IMR-90 (cell line): ENCODE measurements around the gene IFI27L1. TPM values are rescaled to one million over a fixed set of nuclear protein-coding genes. Genes with fewer than 3 reads are reported as not detected.

Experiments used
- ATAC-seq: fragments of 200-7000 bp; cut with Tn5 transposase; 2 replicates; pipeline ENCODE4 v1.9.1; 2020; ENCODE audit warnings: low read depth, mild to moderate bottlenecking, moderate library complexity
- BruUV-seq: library from RNA; stranded (reverse); fragments of 400-500 nt; replicated peaks from 2 replicates; lab custom pipeline; 2021; lab: Mats Ljungman, UMichigan
- CTCF ChIA-PET: fragments of 300-600 bp; formaldehyde crosslinking; extraction: SDS; loops from one replicate; lab custom pipeline; 2021; ENCODE audit warnings: antibody characterized with exemption; lab: Yijun Ruan, JAX
- POLR2A ChIA-PET: fragments of 300-600 bp; sonication (Branson Sonifier 250); formaldehyde crosslinking; loops from one replicate; lab custom pipeline; 2022; ENCODE audit warnings: antibody characterized with exemption; ENCODE audit not compliant: unreplicated experiment; lab: Charles Lee
- DNase-seq: peaks from one replicate; pipeline ENCODE4 v3.0.0; 2013
- H2AFZ ChIP-seq: replicated peaks from 2 replicates; pipeline ENCODE3; 2013; ENCODE audit warnings: low read length, mild to moderate bottlenecking; ENCODE audit not compliant: poor library complexity
- H2AK5ac ChIP-seq: 2 replicates; pipeline ENCODE4 v1.6.1; 2013; ENCODE audit warnings: low read depth, low read length, inconsistent platforms
- H2AK9ac ChIP-seq: replicated peaks from 2 replicates; pipeline ENCODE3; 2013; ENCODE audit warnings: mild to moderate bottlenecking, low read depth, low read length, moderate library complexity; ENCODE audit not compliant: poor library complexity
- H2BK120ac ChIP-seq: 2 replicates; pipeline ENCODE4 v1.6.1; 2013; ENCODE audit warnings: low read depth, low read length, inconsistent platforms
- H2BK15ac ChIP-seq: 3 replicates; pipeline ENCODE4 v1.6.1; 2013; ENCODE audit warnings: low read depth, low read length, inconsistent platforms
- H2BK20ac ChIP-seq: 2 replicates; pipeline ENCODE4 v1.6.1; 2013; ENCODE audit warnings: low read depth, mild to moderate bottlenecking, inconsistent platforms, low read length, moderate library complexity
- H2BK5ac ChIP-seq: 2 replicates; pipeline ENCODE4 v1.6.1; 2013; ENCODE audit warnings: mild to moderate bottlenecking, low read depth, low read length, inconsistent platforms; ENCODE audit not compliant: poor library complexity, severe bottlenecking
- H3K14ac ChIP-seq: replicated peaks from 2 replicates; pipeline ENCODE4 v1.6.1; 2013; ENCODE audit warnings: low read depth, low read length, inconsistent platforms
- H3K18ac ChIP-seq: 2 replicates; pipeline ENCODE4 v1.6.1; 2013; ENCODE audit warnings: low read depth, low read length, control low read depth
- H3K23ac ChIP-seq: 2 replicates; pipeline ENCODE4 v1.6.1; 2013; ENCODE audit warnings: low read depth, low read length, inconsistent platforms
- H3K27ac ChIP-seq: 2 replicates; pipeline ENCODE4 v1.5.1; 2013; ENCODE audit warnings: mild to moderate bottlenecking, control low read depth, low read length; ENCODE audit not compliant: insufficient read depth
- H3K27me3 ChIP-seq: 2 replicates; pipeline ENCODE4 v1.6.1; 2013; ENCODE audit warnings: low read length; ENCODE audit not compliant: control insufficient read depth, insufficient read depth
- H3K36me3 ChIP-seq: 2 replicates; pipeline ENCODE4 v1.6.1; 2013; ENCODE audit warnings: low read length, mixed read lengths; ENCODE audit not compliant: control insufficient read depth, insufficient read depth
- H3K4ac ChIP-seq: 2 replicates; pipeline ENCODE4 v1.6.1; 2013; ENCODE audit warnings: low read depth, low read length, inconsistent platforms
- H3K4me1 ChIP-seq: 2 replicates; pipeline ENCODE4 v1.6.1; 2013; ENCODE audit warnings: low read length, mixed read lengths; ENCODE audit not compliant: control insufficient read depth, insufficient read depth
- H3K4me2 ChIP-seq: 2 replicates; pipeline ENCODE4 v1.6.1; 2013; ENCODE audit warnings: low read depth, mild to moderate bottlenecking, control low read depth, low read length, moderate library complexity
- H3K4me3 ChIP-seq: 2 replicates; pipeline ENCODE4 v1.5.1; 2013; ENCODE audit warnings: low read depth, mild to moderate bottlenecking, control low read depth, low read length, moderate library complexity; ENCODE audit not compliant: insufficient read depth
- H3K56ac ChIP-seq: 2 replicates; pipeline ENCODE4 v1.6.1; 2013; ENCODE audit warnings: low read length, inconsistent platforms; ENCODE audit not compliant: insufficient read depth; ENCODE audit errors: extremely low read depth
- H3K79me1 ChIP-seq, 2 experiments: 2 replicates each; pipeline ENCODE4 v1.6.1; 2013; ENCODE audit warnings: low read length in 2 of 2, inconsistent platforms in 1 of 2, low read depth in 1 of 2
- H3K9ac ChIP-seq: 2 replicates; pipeline ENCODE4 v1.6.1; 2013; ENCODE audit warnings: low read depth, low read length, control low read depth
- H3K9me1 ChIP-seq: 2 replicates; pipeline ENCODE4 v1.6.1; 2013; ENCODE audit warnings: low read length, inconsistent platforms; ENCODE audit not compliant: insufficient read depth
- H3K9me3 ChIP-seq: 2 replicates; pipeline ENCODE4 v1.6.1; 2013; ENCODE audit warnings: low read length; ENCODE audit not compliant: control insufficient read depth, insufficient read depth
- H4K20me1 ChIP-seq: 2 replicates; pipeline ENCODE4 v1.6.1; 2013; ENCODE audit warnings: low read length, inconsistent platforms; ENCODE audit not compliant: insufficient read depth
- H4K5ac ChIP-seq: 2 replicates; pipeline ENCODE4 v1.6.1; 2013; ENCODE audit warnings: mild to moderate bottlenecking, low read depth, low read length, control low read depth
- H4K8ac ChIP-seq, 2 experiments: 2 replicates each; pipeline ENCODE4 v1.6.1; 2013; ENCODE audit warnings: low read depth in 2 of 2, low read length in 2 of 2, control low read depth in 1 of 2, inconsistent platforms in 1 of 2
- H4K91ac ChIP-seq: 2 replicates; pipeline ENCODE4 v1.6.1; 2013; ENCODE audit warnings: low read depth, low read length, inconsistent platforms; ENCODE audit not compliant: insufficient read depth
- BHLHE40 ChIP-seq: fragments of 150-350 bp; IDR thresholded peaks from 2 replicates; pipeline ENCODE4 v1.6.1; 2016; ENCODE audit warnings: mild to moderate bottlenecking, low read depth, low read length
- CHD1 ChIP-seq: IDR thresholded peaks from 2 replicates; pipeline ENCODE4 v1.6.1; 2012; ENCODE audit warnings: low read depth, low read length, improper control_type of control experiment
- ELK1 ChIP-seq: fragments of 150-350 bp; IDR thresholded peaks from 2 replicates; pipeline ENCODE4 v1.6.1; 2016; ENCODE audit warnings: low read depth, mild to moderate bottlenecking, low read length, moderate library complexity, borderline replicate concordance
- FOS ChIP-seq: fragments of 150-350 bp; IDR thresholded peaks from 2 replicates; pipeline ENCODE4 v1.6.1; 2016; ENCODE audit warnings: low read depth, low read length
- POLR2A ChIP-seq: IDR thresholded peaks from 2 replicates; pipeline ENCODE4 v1.6.1; 2012; ENCODE audit warnings: mild to moderate bottlenecking, low read depth, low read length
- RFX5 ChIP-seq: IDR thresholded peaks from 2 replicates; pipeline ENCODE4 v1.8.0; 2012; ENCODE audit warnings: low read depth, mild to moderate bottlenecking, low read length, moderate library complexity
- USF2 ChIP-seq: fragments of 150-350 bp; IDR thresholded peaks from 2 replicates; pipeline ENCODE4 v1.6.1; 2017; ENCODE audit warnings: mild to moderate bottlenecking, antibody characterized with exemption, low read length, low read depth
- WGBS, 2 experiments: methylation state at CpG; one replicate each; pipeline versions ENCODE4 v1.1.5 to v1.1.7; 2013; ENCODE audit warnings: missing lambda C conversion rate in 2 of 2; ENCODE audit not compliant: insufficient read length in 1 of 2; ENCODE audit errors: extremely low coverage in 2 of 2; 5-methylcytosine and 5-hydroxymethylcytosine counted together
- dilution Hi-C: fragments of 300-500 bp; cut with HindIII; formaldehyde crosslinking; loops from one replicate; pipeline ENCODE4 v1.14.3; 2018; ENCODE audit warnings: low sequenced_read_pairs; ENCODE audit not compliant: unreplicated experiment
- in situ Hi-C: fragments of 300-500 bp; cut with MboI; formaldehyde crosslinking; loops from 3 replicates; pipeline ENCODE4 v1.14.3; 2019; ENCODE audit warnings: low sequenced_read_pairs, inconsistent platforms, mixed read lengths
- intact Hi-C: fragments of 100-400 bp; cut with micrococcal nuclease; formaldehyde crosslinking; loops from 2 replicates; pipeline ENCODE4 v1.10.0; 2022
- polyA plus RNA-seq, 3 experiments: library from polyadenylated mRNA; depleted of rRNA; stranded (reverse); fragments of >200 nt; gene quantifications; 2 replicates each; pipeline ENCODE4 v1.2.3, GENCODE V29; 2012; ENCODE audit warnings: low replicate concordance in 1 of 3
- total RNA-seq: library from RNA; depleted of rRNA; stranded (reverse); fragments of >200 nt; gene quantifications from 2 replicates; pipeline ENCODE4 v1.2.3, GENCODE V29; 2012

Gene IFI27L1
- total and polyA plus RNA-seq, 2 of the 4 experiments (the other 2 are of a cell fraction), result 13.3 to 24.3 TPM

- WGBS, 2 experiments, result no CpG with 5 or more reads among the region's 4 CpGs
- no peak overlapping the region for H2BK15ac ChIP-seq
Measured at GRCh38 chr14:94087891-94088290, 6.8 kb downstream of the IFI27L1 start.

More at GRCh38 chr14:94087891-94088290, 6.8 kb downstream of the IFI27L1 start:
- intact Hi-C loops (no loop called here), dilution Hi-C loops (no loop called here), in situ Hi-C loops (no loop called here)
- no peak overlapping the region for H2BK5ac ChIP-seq
- H3K9ac ChIP-seq, result no peak overlapping the region
- H3K27me3 ChIP-seq, result no peaks in the 10 kb centered on the region
- no TSS peak for BruUV-seq
- peaks cover 6% of the 10 kb centered on the region; the same call in 1 of the 2 replicates for H3K9me1 ChIP-seq
- no peak overlapping the region for H2AK9ac ChIP-seq
- no peak overlapping the region for H2BK20ac ChIP-seq
- no peak overlapping the region for H4K5ac ChIP-seq
- no peak overlapping the region for H2AFZ ChIP-seq
- no peak overlapping the region for H3K14ac ChIP-seq
- no peak overlapping the region for H3K18ac ChIP-seq
- H3K56ac ChIP-seq, result no peak overlapping the region
- no peak for TF ChIP-seq FOS
- TF ChIP-seq CHD1, result no peak
- no peak for TF ChIP-seq BHLHE40
- TF ChIP-seq ELK1, result no peak
- no peak for TF ChIP-seq RFX5
- no peak for TF ChIP-seq USF2
- TF ChIP-seq POLR2A, result no peak
- no peak overlapping the region for H3K4ac ChIP-seq
- ChIA-PET POLR2A (interaction anchor here (0.6 kb wide), 1 partner anchor 71 kb away, joined by 9 read pairs; no protein-coding TSS in a partner anchor), CTCF (no interaction called here)
- no peak overlapping the region for H2BK120ac ChIP-seq
- no peak overlapping the region for H4K91ac ChIP-seq
- no peaks in the 10 kb centered on the region; the same call in 1 of the 2 replicates for H3K4me1 ChIP-seq
- DNase-seq, result no peak
- no peak for ATAC-seq
- no peaks in the 10 kb centered on the region for H3K36me3 ChIP-seq
- H3K4me2 ChIP-seq, result no peak overlapping the region
- H3K27ac ChIP-seq, result no peak overlapping the region
- no peak overlapping the region for H4K8ac ChIP-seq
- H3K23ac ChIP-seq, result no peak overlapping the region
- no peak overlapping the region for H2AK5ac ChIP-seq
- H3K79me1 ChIP-seq, result peaks cover 5 to 24% of the 10 kb centered on the region in 2 experiments; a peak in 2 of 4 replicates
- no peak overlapping the region for H3K4me3 ChIP-seq
- H4K20me1 ChIP-seq, result no peaks in the 10 kb centered on the region
- H3K9me3 ChIP-seq, result no peaks in the 10 kb centered on the region
